Pancreas (tissue), 10 donors: ENCODE results near the gene FTH1. TPM values are rescaled to one million over a fixed set of nuclear protein-coding genes. Genes with fewer than 3 reads are reported as not detected.
A peak's percentile ranks its signal among the peaks of the same experiment; 100 is the strongest.
"Not testable (repeated sequence)": the region's sequence is repeated elsewhere in the genome, so short reads cannot be mapped to it uniquely, and the experiment has no call there.

Experiments
- ATAC-seq, 4 donors: fragments of 200-7000 bp; cut with Tn5 transposase; one replicate each; pipeline versions ENCODE4 v1.8.0 to v1.9.1; 2020; ENCODE audit warnings: mild to moderate bottlenecking in 4 of 4, moderate library complexity in 4 of 4
- DNase-seq, 6 donors: peaks; one replicate each; pipeline ENCODE4 v3.0.0-alpha.2; 2020
- FAIRE-seq: peaks from 2 replicates; lab custom pipeline; 2012; peaks lifted over from hg19 to GRCh38; lab: Jason Lieb, UNC
- H3K27ac ChIP-seq, 4 donors: fragments of 200-600 bp; sonication (generic); 1 replicate in 3 of 4; 2 replicates in 1 of 4; pipeline versions ENCODE4 v1.5.0 to v1.8.0; 2020
- H3K27me3 ChIP-seq, 4 donors: fragments of 200-600 bp; one replicate each; pipeline ENCODE4 v1.8.0; 2021
- H3K36me3 ChIP-seq, 3 donors: fragments of 200-600 bp; sonication (generic) in 1 of 3; one replicate each; pipeline versions ENCODE4 v1.5.0 to v1.8.0; 2020 to 2021
- H3K4me1 ChIP-seq, 3 donors: fragments of 200-600 bp; one replicate each; pipeline ENCODE4 v1.8.0; 2021
- H3K4me3 ChIP-seq, 4 donors: fragments of 200-600 bp; sonication (generic) in 2 of 4; one replicate each; pipeline versions ENCODE4 v1.5.0 to v1.8.0; 2020 to 2021
- H3K9me3 ChIP-seq, 4 donors: fragments of 200-600 bp; one replicate each; pipeline ENCODE4 v1.8.0; 2021
- CTCF ChIP-seq, 4 donors: fragments of 200-600 bp; sonication (generic) in 3 of 4; IDR thresholded peaks; one replicate each; pipeline versions ENCODE4 v1.5.0 to v1.8.0; 2021; ENCODE audit warnings: antibody characterized with exemption in 4 of 4
- WGBS, 2 donors: extraction: QIAGEN DNeasy Blood & Tissue Kit; methylation state at CpG; one replicate each; pipeline ENCODE4 v1.1.7; 2013; 5-methylcytosine and 5-hydroxymethylcytosine counted together
- intact Hi-C, 3 donors: fragments of 100-400 bp; cut with DNase I; formaldehyde crosslinking; loops; one replicate each; pipeline versions ENCODE4 v1.11.1 to v1.14.2; 2022
- polyA plus RNA-seq, 2 donors: library from polyadenylated mRNA; stranded (reverse); fragments of 200-250 nt; gene quantifications; one replicate each; pipeline ENCODE4 v1.2.3, GENCODE V29; 2013
- total RNA-seq, 6 donors: library from RNA; stranded (reverse); fragmentation: NEBNext Ultra II Directional in 4 of 6; extraction: Animal tissue kit (Norgen Biotek cat#: 25700) in 4 of 6; gene quantifications; one replicate each; pipeline versions ENCODE4 v1.2.1 to v1.2.4, GENCODE V29; 2021 to 2023
- donor health status: healthy with polysubstance abuse.
- donor health status: DM: no; HTN: no; CAD: no; lungs with moderate emphysema.
- donor health status: DM: no; HTN: no; CAD: no.
- donor health status: control.
- donor health status: control.
- donor health status: Bipolar disorder and iron deficiency.
- donor health status: DM: yes; HTN: yes; CAD: no.
- donor health status: DM: no; HTN: no; CAD: no.
- donor health status: DM: no; HTN: no; CAD: no.
- donor health status: DM: yes; HTN: yes; CAD: no.

FTH1 gene
- total and polyA plus RNA-seq, 8 donors: 1,114 to 1,772 (median 1,396) TPM

DNA sequence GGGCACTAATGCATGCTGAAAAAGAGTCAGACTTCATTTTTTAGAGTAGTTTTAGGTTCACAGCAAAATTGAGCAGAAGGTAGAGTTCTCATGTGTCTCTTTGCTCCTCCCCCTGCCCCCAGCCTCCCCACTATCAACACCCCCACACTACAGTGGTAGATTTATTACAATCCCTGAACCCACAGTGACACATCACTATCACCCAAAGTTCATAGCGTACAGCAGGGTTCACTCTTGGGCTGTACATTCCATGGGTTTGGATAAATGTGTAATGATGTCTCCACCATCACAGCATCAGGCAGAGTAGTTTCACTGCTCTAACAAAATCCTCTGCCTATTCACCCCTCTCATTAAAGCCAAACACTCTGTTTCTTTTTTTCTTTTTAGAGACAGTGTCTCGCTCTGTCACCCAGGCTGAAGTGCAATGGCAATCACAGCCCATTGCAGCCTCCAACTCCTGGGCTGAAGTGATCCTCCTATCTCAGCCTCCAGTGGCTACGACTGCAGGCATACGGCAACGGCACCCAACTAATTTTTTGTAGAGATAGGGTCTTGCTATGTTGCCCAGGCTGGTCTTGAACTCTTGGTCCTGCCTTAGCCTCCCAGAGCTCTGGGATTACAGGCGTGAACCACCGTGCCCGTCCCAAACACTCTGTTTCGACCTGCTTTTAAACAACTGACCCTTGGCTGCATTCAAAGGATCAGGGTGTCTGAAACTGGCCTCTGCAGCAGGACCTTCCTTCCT is 13.2 kb downstream of the FTH1 start:
- Histone ChIP-seq H3K4me3 (no peak overlapping the region), H3K27ac (peak overlapping the region in 2 of 4 donors; percentile 39 to 44), H3K36me3 (no peaks in the 10 kb centered on the region), H3K27me3 (no peaks in the 10 kb centered on the region), H3K4me1 (peaks cover 0 to 7% (median 2%) of the 10 kb centered on the region in 3 donors), H3K9me3 (no peaks in the 10 kb centered on the region)
- DNase-seq (no peak), ATAC-seq (no peak), FAIRE-seq (no peak)
- TF ChIP-seq CTCF (IDR thresholded peaks at IDR 0.05): no peak
- intact Hi-C loops: loop anchor here in 2 of 3 donors (10.0 kb wide), 2 partner anchors 101 to 149 kb away; no protein-coding TSS in a partner anchor
- 94% methylated on average over 9 of the region's 9 CpGs for WGBS, 2 donors

GRCh38 chr11:61953632-61954031 is 13.8 kb downstream of the FTH1 start:
- 87 to 92% methylated on average over 5 of the region's 5 CpGs for WGBS, 2 donors
- FAIRE-seq: not testable (repeated sequence)

GRCh38 chr11:61952882-61953281 is 14.6 kb downstream of the FTH1 start:
- Histone ChIP-seq H3K27ac (no peak overlapping the region), H3K4me3 (no peak overlapping the region), H3K36me3 (no peaks in the 10 kb centered on the region), H3K27me3 (no peaks in the 10 kb centered on the region), H3K9me3 (no peaks in the 10 kb centered on the region), H3K4me1 (peaks cover 11 to 16% (median 16%) of the 10 kb centered on the region in 3 donors)
- DNase-seq (no peak), ATAC-seq (no peak), FAIRE-seq (no peak)
- no peak for TF ChIP-seq CTCF (IDR thresholded peaks at IDR 0.05)
- intact Hi-C loops: loop anchor here in 2 of 3 donors (10.0 kb wide), 2 partner anchors 102 to 148 kb away; no protein-coding TSS in a partner anchor
- WGBS, 2 donors: 69 to 71% methylated on average over 3 of the region's 3 CpGs

More at GRCh38 chr11:61953632-61954031, 13.8 kb downstream of the FTH1 start:
- DNase-seq, H3K27ac ChIP-seq, H3K36me3 ChIP-seq, ATAC-seq, H3K9me3 ChIP-seq, H3K27me3 ChIP-seq, H3K4me3 ChIP-seq: not testable (repeated sequence)
- intact Hi-C loops: loop anchor here in 2 of 3 donors (10.0 kb wide), 2 partner anchors 101 to 149 kb away; no protein-coding TSS in a partner anchor
- H3K4me1 ChIP-seq: peaks cover 3 to 13% (median 9%) of the 10 kb centered on the region in 3 donors

DNA sequence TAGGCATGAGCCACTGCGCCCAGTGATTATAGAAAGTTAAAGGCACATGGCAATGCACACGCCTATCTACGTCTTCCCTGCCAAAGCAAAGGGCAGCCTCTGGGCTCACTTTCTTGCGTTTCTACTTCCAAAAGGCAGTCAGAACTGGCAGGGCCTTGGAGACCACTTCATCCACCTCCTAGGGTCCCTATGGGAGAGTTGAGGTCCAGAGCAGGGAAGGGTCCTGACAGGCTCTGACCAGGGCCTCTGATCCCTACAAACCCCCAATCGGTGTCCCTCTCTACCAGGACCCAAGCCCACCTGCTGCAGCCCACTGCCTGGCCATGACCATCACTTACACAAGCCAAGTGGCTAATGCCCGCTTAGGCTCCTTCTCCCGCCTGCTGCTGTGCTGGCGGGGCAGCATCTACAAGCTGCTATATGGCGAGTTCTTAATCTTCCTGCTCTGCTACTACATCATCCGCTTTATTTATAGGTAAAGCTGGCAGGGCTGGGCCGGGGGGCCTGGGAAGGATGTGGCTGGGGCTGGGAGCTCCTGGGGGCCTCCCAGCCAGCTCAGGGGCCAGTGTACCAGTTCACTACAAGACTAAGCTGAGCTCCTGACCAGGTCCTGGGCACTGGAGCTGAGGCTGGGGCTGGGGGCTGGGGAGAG is 15.8 kb downstream of the FTH1 start:
- DNase-seq (peak in 1 of 6 donors; percentile 20), FAIRE-seq (no peak), ATAC-seq (no peak)
- Histone ChIP-seq H3K27me3 (no peaks in the 10 kb centered on the region), H3K9me3 (no peaks in the 10 kb centered on the region), H3K4me3 (no peak overlapping the region), H3K36me3 (no peaks in the 10 kb centered on the region), H3K27ac (no peak overlapping the region), H3K4me1 (peaks cover 16 to 18% (median 17%) of the 10 kb centered on the region in 3 donors)
- TF ChIP-seq CTCF (IDR thresholded peaks at IDR 0.05): no peak
- intact Hi-C loops: loop anchor here in 2 of 3 donors (10.0 kb wide), 2 partner anchors 103 to 147 kb away; no protein-coding TSS in a partner anchor
- WGBS, 2 donors: 89% methylated on average over 11 of the region's 11 CpGs

DNA sequence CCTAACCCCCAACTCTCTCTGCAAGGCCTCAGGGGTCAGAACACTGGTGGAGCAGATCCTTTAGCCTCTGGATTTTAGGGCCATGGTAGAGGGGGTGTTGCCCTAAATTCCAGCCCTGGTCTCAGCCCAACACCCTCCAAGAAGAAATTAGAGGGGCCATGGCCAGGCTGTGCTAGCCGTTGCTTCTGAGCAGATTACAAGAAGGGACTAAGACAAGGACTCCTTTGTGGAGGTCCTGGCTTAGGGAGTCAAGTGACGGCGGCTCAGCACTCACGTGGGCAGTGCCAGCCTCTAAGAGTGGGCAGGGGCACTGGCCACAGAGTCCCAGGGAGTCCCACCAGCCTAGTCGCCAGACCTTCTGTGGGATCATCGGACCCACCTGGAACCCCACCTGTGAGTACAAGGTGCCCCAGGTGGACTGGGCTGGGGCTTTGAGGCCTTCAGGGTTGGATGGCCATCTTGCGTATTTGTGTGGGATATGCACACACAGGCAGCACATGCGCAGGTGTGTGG is 17.3 kb downstream of the FTH1 start, which contains the start of gene BEST1:
Gene BEST1, plus strand, starts transcription at position 317 of the 513 bp plus-strand sequence. CDS start 1,456 bp downstream, outside the sequence.
- FAIRE-seq (no peak), DNase-seq (peak in 1 of 6 donors; percentile 32), ATAC-seq (no peak)
- Histone ChIP-seq H3K27me3 (no peaks in the 10 kb centered on the region), H3K27ac (peak within 1 kb of the TSS in 2 of 4 donors; percentile 37 to 47), H3K9me3 (no peaks in the 10 kb centered on the region), H3K4me1 (peaks cover 11 to 18% (median 17%) of the 10 kb centered on the region in 3 donors), H3K36me3 (no peaks in the 10 kb centered on the region), H3K4me3 (no peak within 1 kb of the TSS)
- no peak for TF ChIP-seq CTCF (IDR thresholded peaks at IDR 0.05)
- 87% methylated on average over 8 of the region's 8 CpGs for WGBS, 2 donors
- intact Hi-C loops: loop anchor here in 2 of 3 donors (10.0 kb wide), 2 partner anchors 105 to 145 kb away; no protein-coding TSS in a partner anchor
